ENCODE results near the gene KIFBP. TPM values are rescaled to one million over a fixed set of nuclear protein-coding genes. Genes with fewer than 3 reads are reported as not detected.
"Not testable (repeated sequence)": the region's sequence is repeated elsewhere in the genome, so short reads cannot be mapped to it uniquely, and the experiment has no call there.

Gene KIFBP
- total RNA-seq, 1 donor from 2014 or later: 17.9 TPM

- peak; percentile 71 for DNase-seq (ENCODE audit: low read depth in 2 of 2)
Observed at GRCh38 chr10:69004821-69005220, 16.2 kb downstream of the KIFBP start.

- DNase-seq (ENCODE audit: low read depth in 2 of 2): no peak
Observed at GRCh38 chr10:69005704-69006485, 17.3 kb downstream of the KIFBP start.

DNA sequence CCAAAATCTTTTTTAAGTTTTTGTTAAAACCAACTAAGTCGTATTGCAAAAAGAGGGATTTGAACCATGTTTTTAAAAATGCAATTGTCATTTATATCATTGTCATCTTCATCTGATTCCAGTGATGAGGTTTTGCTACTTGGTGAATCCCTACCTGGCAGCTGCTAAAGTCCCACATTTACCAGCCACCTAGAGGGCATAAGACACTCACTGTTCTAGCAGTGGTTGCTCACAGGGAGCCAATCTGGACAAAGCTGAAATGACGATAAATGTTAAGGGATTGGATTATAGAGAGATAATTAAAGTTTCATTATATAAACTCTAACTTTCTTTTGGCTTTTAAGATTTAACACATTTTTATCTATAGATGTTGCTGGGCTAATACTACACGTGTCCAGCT lies 18.7 kb downstream of the KIFBP start:
- peak; percentile 24 to 30 for DNase-seq (ENCODE audit: low read depth in 2 of 2)

DNA sequence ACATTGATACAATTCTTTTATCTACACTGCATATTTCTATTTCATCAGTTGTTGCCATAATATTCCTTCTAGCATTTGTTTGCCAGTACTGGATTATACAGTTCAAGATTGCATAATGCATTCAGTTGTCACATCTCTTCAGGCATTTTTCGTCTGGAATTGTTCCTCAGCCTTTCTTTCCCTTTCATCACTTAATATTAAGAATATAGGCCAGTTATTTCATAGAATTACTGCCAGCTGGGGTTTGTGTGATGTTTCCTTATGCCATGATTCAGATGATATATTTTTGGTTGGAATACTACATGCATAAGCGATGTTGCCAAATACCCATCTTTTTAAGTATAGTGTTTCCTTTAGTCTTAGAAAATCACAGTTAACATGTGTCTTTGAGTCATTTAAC lies 20.8 kb downstream of the KIFBP start:
- DNase-seq (ENCODE audit: low read depth in 2 of 2): peak in 1 of 2 donors; percentile 9

GRCh38 chr10:69010151-69010640 lies 21.6 kb downstream of the KIFBP start:
- DNase-seq (ENCODE audit: low read depth in 2 of 2): no peak

DNA sequence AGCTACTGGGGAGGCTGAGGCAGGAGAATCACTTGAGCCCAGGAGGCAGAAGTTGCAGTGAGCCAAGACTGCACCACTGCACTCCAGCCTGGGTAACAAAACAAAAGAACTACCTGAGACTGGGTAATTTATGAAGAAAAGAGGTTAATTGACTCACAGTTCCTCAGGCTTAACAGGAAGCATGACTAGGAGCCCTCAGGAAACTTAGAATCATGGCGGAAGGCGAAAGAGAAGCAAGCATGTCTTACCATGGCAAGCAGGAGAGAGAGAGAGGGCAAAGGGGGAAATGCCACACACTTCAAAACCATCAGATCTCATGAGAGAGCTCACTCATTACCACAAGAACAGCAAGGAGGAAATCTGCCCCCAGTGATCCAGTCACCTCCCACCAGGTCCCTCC lies 24.2 kb downstream of the KIFBP start:
- DNase-seq (ENCODE audit: low read depth in 2 of 2): peak in 1 of 2 donors; percentile 93

DNA sequence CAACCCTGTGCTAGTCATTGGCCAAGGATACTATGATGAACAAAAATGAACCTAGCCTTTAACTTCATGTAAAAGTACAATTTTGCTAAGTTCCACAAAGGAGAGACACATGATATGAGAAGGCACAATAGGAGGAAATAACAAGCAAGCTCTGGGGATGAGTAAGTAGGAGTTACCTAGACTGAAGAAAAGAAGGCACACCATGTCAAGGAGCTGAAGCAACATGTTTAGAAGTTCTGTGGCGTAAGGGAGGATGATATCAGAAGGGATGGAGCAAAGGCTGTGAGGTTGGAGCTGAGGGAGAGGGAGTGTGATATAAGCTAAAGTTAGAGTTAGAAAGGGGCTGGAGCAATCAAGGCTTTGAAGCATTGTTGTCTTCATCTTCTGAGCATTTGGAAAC lies 25.6 kb downstream of the KIFBP start:
- peak in 1 of 2 donors; percentile 90 for DNase-seq (ENCODE audit: low read depth in 2 of 2)

- no peak for DNase-seq (ENCODE audit: low read depth in 2 of 2)
Observed at GRCh38 chr10:69018613-69019012, 30.0 kb downstream of the KIFBP start.

DNA sequence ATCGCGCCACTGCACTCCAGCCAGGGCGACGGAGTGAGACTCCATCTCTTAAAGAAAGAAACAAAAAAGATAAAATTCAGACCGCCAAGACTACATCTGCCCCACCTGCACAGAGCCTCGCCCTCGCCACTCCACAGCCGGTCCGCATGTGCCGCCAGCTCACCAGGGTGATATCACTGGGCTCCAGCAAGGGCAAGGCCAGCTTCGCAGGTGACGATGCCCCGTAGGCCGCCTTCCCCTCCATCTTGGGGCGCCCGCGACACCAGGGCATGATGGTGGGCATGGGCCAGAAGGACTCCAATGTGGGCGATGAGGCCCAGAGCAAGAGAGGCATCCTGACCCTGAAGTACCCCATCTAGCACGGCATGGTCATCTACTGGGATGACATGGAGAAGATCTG lies 34.0 kb downstream of the KIFBP start:
- no peak for DNase-seq (ENCODE audit: low read depth in 2 of 2)

DNA sequence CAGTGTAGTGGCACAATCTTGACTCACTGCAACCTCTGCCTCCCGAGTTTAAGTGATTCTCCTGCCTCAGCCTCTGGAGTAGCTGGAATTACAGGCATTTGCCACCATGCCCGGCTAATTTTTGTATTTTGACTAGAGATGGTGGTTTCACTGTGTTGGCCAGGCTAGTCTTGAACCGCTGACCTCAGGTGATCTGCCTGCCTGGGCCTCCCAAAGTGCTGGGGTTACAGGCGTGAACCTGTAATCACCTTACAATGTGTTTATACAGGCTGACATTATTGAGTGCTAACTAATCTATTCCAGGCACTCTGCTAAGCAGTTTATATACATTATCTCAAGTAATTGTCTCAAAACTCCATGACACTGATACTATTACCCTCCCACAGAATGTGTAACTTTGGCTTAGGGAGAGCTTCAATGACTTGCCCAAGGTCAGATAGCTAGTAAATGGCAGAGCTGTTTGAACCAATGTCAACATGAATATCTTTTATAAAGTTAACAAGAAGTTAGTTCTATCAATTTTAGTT lies 36.8 kb downstream of the KIFBP start:
- no peak for DNase-seq (ENCODE audit: low read depth in 2 of 2)

DNA sequence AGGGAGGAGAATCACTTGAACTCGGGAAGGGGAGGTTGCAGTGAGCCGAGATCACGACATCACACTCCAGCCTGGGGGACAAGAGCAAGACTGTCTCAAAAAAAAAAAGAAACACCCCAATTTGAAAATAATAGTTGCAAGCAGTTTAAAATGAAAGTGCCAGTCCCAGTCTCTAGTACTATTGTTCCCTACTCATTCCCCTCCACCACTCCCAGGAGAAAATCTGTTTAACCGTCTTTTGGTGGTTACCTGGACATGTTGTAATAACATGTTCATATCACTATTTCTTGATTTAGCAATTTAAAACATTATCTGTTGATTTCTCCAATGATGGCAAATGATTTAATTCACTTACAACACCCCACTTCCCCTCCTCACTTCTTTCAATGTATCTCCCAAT lies 44.7 kb downstream of the KIFBP start:
- no peak for DNase-seq (ENCODE audit: low read depth in 2 of 2)

GRCh38 chr10:69037489-69037888 lies 48.9 kb downstream of the KIFBP start:
- no peak for DNase-seq (ENCODE audit: low read depth in 2 of 2)

- not testable (repeated sequence) for DNase-seq (ENCODE audit: low read depth in 2 of 2)
Observed at GRCh38 chr10:69040904-69041303, 52.3 kb downstream of the KIFBP start.

GRCh38 chr10:69042417-69042816 lies 53.8 kb downstream of the KIFBP start:
- no peak for DNase-seq (ENCODE audit: low read depth in 2 of 2)

DNA sequence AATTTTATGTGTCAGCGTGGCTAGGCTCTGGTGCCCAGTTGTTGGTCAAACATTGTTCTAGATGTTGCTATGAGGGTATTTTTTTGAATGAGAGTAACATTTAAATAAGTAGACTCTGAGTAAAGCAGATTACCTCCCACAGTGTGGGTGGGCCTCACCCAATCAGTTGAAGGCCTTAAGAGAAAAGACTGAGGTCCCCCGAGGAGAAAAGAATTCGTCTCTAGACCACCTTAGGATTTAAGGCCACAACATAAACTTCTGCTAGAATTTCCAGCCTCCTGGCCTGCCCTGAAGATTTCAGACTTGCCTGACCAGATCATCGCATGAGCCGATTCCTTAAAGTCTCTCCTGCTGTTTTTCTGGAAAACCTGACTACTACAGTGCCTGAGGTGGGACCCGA lies 54.2 kb downstream of the KIFBP start:
- no peak for DNase-seq (ENCODE audit: low read depth in 2 of 2)

DNA sequence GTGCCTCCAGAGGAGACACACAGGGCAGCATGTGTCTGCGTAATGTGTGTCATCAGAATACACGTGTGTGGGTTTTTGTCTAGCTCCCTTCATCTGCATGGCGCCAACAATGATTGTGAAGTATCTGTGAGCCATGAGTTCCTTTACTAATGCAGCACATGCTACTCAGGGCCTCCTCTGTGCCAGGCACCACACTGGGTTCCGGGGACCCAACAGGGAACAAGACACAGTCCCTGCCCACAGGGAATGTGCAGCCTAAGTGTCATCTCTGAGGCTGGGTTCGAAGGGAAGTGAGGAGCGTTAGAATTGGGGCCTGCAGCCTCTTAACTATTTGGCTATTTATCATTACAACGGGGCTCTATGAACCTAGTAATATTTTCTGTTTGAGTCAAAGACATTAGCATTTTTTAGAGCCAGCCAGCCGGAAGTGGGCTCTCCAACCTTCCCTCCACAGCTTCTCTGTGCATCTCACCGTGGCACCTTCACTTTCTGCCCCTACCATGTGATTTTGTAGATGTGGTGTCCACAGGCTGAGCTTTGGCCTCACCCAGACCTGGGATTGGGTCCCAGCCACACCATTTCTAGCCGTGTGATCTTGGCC lies 55.4 kb downstream of the KIFBP start:
- no peak for DNase-seq (ENCODE audit: low read depth in 2 of 2)

DNA sequence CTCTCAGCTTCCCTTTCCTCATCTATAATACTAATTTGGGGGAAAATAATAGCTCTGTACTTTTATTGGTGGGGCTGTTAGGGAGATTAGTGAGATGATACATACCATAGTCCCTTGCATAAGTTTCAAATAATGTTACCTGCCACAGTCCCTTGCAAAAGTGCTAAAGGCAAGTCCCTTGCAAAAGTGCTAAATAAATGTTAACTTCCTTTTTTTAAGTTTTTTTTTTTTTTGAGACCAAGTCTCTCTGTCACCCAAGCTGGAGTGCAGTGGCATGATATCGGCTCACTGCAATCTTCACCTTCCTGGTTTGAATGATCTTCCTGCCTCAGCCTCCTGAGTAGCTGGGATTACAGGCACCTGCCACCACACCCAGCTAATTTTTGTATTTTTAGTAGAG lies 55.9 kb downstream of the KIFBP start:
- DNase-seq (ENCODE audit: low read depth in 2 of 2): no peak

- DNase-seq (ENCODE audit: low read depth in 2 of 2): peak in 1 of 2 donors; percentile 44
Observed at GRCh38 chr10:69045441-69046300, 57.1 kb downstream of the KIFBP start.

DNA sequence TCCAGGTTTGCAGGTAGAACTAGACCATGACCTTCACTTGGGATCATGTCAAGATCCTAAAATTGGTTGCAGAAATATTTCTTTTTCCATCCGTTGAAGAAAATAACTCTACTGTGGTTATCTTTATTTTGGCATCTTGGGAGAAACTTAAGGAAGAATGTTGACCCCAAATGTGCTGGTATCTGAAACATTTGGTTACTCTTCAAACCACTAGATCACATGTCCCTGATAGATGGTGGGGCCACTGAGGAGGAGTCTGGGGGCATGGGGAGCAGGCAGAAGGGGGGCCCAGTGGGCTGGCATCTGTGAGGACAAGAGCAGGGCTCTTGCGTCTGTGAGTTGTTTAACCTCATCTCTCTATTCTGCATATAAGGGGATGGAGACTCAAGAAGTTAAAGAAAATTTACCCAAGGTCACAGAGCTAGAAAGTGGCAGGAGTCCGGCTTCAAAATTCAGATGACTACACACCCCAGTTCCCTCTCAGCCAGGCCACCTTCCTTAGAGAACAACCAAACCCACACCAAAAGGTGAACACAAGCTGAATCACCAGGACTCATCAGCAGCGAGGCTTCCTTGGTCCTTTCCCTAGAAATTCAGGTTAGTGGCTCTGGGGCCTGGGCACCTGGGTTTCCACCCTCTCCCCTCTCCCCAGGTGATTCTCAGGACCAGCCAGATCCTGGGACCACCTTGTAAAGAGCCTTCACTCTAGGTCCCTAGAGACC lies 58.7 kb downstream of the KIFBP start:
- DNase-seq (ENCODE audit: low read depth in 2 of 2): no peak

- no peak for DNase-seq (ENCODE audit: low read depth in 2 of 2)
Observed at GRCh38 chr10:69048103-69048502, 59.5 kb downstream of the KIFBP start.

GRCh38 chr10:69049566-69049961 lies 61.0 kb downstream of the KIFBP start:
- no peak for DNase-seq (ENCODE audit: low read depth in 2 of 2)
